Measurements from ENCODE around the gene ADGRF1.

- TF ChIP-seq, protein P1, sequence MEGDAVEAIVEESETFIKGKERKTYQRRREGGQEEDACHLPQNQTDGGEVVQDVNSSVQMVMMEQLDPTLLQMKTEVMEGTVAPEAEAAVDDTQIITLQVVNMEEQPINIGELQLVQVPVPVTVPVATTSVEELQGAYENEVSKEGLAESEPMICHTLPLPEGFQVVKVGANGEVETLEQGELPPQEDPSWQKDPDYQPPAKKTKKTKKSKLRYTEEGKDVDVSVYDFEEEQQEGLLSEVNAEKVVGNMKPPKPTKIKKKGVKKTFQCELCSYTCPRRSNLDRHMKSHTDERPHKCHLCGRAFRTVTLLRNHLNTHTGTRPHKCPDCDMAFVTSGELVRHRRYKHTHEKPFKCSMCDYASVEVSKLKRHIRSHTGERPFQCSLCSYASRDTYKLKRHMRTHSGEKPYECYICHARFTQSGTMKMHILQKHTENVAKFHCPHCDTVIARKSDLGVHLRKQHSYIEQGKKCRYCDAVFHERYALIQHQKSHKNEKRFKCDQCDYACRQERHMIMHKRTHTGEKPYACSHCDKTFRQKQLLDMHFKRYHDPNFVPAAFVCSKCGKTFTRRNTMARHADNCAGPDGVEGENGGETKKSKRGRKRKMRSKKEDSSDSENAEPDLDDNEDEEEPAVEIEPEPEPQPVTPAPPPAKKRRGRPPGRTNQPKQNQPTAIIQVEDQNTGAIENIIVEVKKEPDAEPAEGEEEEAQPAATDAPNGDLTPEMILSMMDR (IDR thresholded peaks at IDR 0.05), result no peak
- TF ChIP-seq POLR2A (IDR thresholded peaks at IDR 0.05) (no peak), POLR2AphosphoS5 (IDR thresholded peaks at IDR 0.05) (no peak)
These were observed 42.5 kb upstream of the ADGRF1 start for GRCh38 chr6:47084610-47085009.

Measured in transverse colon (tissue), 4 donors.